OCI-LY3 (cell line): ENCODE data around the gene TBKBP1.

Experiments used
- EZH2phosphoT487 ChIP-seq: fragments of 200-600 bp; shearing (Covaris generic); IDR thresholded peaks from 2 replicates; pipeline ENCODE4 v1.6.1; 2018; ENCODE audit warnings: antibody characterized with exemption, mixed run types, low read depth
- TF ChIP-seq, protein P1 (sequence below): fragments of 200-600, 300-600 bp; sonication (generic); IDR thresholded peaks from 2 replicates; pipeline ENCODE4 v1.5.1; 2014; ENCODE audit warnings: antibody characterized with exemption, low read length, low read depth

GRCh38 chr17:47675380-47676198, 18.4 kb upstream of the TBKBP1 start:
- TF ChIP-seq, protein P1, sequence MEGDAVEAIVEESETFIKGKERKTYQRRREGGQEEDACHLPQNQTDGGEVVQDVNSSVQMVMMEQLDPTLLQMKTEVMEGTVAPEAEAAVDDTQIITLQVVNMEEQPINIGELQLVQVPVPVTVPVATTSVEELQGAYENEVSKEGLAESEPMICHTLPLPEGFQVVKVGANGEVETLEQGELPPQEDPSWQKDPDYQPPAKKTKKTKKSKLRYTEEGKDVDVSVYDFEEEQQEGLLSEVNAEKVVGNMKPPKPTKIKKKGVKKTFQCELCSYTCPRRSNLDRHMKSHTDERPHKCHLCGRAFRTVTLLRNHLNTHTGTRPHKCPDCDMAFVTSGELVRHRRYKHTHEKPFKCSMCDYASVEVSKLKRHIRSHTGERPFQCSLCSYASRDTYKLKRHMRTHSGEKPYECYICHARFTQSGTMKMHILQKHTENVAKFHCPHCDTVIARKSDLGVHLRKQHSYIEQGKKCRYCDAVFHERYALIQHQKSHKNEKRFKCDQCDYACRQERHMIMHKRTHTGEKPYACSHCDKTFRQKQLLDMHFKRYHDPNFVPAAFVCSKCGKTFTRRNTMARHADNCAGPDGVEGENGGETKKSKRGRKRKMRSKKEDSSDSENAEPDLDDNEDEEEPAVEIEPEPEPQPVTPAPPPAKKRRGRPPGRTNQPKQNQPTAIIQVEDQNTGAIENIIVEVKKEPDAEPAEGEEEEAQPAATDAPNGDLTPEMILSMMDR, result no peak
- no peak for TF ChIP-seq EZH2phosphoT487
